ENCODE measurements around the gene SMAD1.

- TF ChIP-seq POLR2A (IDR thresholded peaks at IDR 0.05; ENCODE audit: low read depth, low read length) (no peak), CTCF (conservative IDR thresholded peaks at IDR 0.05; ENCODE audit: low read depth, low read length) (no peak), RCOR1 (IDR thresholded peaks at IDR 0.05; ENCODE audit: insufficient replicate concordance, low read length) (no peak), CHD1 (IDR thresholded peaks at IDR 0.05; ENCODE audit: low read depth, low read length) (no peak)
Observed at GRCh38 chr4:145545031-145545430, 63.4 kb downstream of the SMAD1 start.
